Germinal center (tissue), 1 donor: ENCODE results near the gene SERINC2.

Source experiments
- DNase-seq: peaks from one replicate; pipeline ENCODE4 v3.0.0; 2012; ENCODE audit warnings: mixed read lengths, low spot score

Gene SERINC2

GRCh38 chr1:31434101-31434871 is 21.3 kb downstream of the SERINC2 start:
- DNase-seq: no peak

DNA sequence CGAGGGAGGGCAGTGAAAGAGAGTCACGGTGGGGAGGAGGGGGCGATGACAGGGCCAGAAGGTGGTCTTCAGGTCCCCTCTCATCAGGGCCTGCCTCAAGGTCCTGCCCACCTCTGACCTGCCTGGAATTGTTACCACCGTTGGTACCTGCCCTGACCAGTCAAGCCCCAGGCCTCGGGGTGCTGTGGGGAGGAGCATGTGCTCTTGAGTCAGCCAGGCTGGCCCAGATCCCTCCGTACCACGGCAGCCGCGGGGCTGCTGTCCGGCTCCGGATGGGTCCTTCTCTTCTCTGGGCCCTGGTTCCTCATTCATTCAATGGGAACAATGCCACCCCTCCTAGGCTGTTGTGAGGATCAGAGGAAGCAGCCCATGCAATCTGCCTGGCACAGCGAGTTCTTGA is 22.0 kb downstream of the SERINC2 start:
- no peak for DNase-seq

GRCh38 chr1:31435471-31436409 is 22.7 kb downstream of the SERINC2 start:
- no peak for DNase-seq

DNA sequence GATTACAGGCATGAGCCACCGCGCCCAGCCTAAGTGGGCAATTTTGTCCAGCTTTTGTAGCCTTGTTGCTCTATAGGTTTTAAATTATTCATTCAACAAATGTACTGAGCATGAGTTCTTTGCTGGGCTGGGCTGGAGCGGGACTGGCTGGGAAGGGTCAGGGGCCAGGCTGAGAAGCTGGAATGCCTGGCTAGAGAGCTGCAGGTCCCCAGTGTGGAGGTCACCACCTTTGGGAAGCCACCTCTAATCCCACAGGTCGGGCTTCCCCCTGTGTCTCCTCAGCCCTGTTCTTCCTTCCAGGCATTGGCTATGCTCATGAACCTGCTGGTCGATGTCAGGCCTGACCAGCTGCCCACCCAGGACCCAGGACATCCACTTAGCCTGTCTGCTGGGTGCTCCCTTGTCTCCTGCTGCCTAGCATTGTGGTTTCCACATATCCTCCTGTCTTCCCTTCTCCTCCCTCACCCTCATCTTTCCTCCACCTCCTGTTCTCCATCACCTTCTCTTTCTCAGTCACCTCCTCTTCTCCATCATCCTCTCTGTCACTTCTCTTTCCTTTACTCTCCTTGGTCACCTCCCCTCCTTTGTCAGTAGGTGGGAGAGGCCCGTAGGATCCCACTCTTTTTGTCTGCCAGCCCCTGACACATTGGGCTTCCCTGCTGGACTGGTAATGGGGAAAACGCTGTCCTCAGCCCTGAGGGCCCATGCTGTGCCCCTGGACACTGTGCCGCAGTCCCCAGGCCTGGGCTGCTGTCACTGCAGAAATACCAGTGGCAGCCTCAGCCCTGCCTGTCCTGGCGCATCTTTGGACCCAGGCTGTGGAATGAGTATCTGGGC is 23.8 kb downstream of the SERINC2 start:
- DNase-seq: no peak

DNA sequence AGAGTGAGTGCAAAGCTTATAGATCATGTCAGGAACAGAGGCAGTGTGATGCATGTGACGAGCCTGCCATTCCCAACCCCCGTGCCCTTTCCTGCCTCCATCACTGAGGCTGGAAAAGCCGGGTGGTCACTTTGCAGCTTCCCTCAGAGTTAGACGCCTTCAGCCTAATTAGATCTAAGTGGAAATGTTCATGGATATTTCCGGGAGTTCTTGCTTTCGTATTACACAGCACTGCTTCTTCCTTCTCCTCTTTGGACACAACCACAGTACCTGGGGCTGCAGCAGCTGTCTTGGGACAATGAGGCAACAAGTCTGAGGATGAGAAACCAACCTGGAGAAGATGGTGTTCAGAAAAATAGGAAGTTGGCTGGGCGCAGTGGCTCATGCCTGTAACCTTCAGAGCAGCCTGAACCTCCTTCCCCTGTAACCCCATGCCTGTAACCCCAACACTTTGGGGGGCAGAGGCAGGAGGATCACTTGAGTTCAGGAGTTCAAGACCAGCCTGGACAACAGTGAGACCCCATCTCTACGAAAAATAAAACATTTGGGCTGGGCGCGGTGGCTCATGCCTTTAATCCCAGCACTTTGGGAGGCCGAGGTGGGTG is 24.5 kb downstream of the SERINC2 start:
- DNase-seq: no peak

- no peak for DNase-seq
Measured at GRCh38 chr1:31439276-31439675, 26.3 kb downstream of the SERINC2 start.

DNA sequence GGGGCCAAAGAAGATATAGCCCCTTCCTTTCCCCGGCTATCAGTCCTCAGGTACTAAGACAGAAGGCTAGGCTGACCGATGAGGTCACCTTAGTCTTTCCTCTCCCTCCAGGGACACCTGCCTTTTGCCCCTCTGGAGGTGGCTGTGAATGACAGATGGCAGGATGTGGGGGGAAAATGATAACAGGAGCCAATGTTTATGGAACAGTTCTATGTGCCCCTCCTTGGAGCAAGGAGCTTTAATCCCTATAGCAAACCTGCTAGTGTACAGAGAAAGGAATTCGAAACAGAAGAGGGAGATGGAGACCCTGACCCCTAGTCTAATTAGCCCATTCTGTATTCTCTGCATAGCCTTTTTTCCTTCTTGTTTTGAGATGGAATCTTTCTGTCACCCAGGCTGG is 28.1 kb downstream of the SERINC2 start:
- no peak for DNase-seq

DNA sequence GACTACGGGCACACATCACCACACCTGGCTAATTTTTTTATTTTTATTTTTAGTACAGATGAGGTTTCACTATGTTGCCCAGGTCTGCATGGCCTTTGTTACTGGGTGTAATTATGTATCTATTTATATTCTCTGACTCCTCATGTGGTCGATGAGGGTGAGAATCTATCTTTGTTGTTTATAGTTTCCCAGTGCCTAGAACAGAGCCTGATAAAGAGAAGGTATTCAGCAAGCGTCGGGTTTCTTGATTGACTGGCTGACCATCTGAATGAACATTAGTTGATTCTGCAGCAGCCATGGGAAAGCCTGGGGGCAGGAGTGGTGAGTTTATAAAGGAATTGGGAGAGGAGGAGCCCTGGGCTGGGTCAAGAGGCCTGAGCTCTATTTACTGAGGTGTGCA is 28.5 kb downstream of the SERINC2 start:
- DNase-seq: no peak

- no peak for DNase-seq
Measured at GRCh38 chr1:31441970-31442647, 29.1 kb downstream of the SERINC2 start.

- DNase-seq: no peak
Measured at GRCh38 chr1:31442648-31442994, 29.6 kb downstream of the SERINC2 start.

GRCh38 chr1:31443673-31444072 is 30.7 kb downstream of the SERINC2 start:
- DNase-seq: no peak

DNA sequence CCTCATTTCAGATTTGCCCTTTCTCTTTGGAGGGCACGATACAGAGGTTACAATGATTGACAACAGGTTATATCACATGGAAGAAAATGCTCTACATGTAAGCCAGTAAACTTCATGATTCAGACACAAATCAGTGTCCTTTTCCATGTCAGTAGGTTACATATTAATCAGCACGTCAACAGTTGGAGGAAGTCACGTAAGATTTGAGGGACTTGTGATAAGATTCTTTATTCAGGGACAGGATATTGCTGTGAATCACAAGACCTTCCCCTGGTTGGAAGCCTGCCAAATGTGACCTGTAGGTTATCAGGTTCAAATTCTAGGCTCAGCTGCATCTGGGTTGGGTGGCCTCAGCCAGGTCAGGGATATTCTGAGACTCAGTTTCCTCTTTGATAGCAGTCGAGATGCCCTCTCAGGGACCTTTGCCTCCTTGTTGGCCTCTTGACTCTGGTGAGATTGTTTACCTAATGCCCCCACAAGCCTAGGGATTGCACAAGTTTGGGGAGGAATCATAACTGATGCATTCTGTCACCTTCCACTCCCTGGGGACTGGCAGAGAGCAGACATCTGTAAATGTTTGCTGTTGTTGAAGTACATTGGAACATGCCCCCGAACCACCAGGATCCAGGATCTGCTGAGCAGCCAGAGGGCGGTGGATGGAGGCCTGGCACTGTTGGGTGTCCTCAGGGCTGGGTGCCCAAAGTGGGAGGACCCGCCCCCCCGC is 31.9 kb downstream of the SERINC2 start:
- no peak for DNase-seq

GRCh38 chr1:31445951-31446350 is 32.9 kb downstream of the SERINC2 start:
- no peak for DNase-seq

- DNase-seq: no peak
Measured at GRCh38 chr1:31447210-31447609, 34.2 kb downstream of the SERINC2 start.

DNA sequence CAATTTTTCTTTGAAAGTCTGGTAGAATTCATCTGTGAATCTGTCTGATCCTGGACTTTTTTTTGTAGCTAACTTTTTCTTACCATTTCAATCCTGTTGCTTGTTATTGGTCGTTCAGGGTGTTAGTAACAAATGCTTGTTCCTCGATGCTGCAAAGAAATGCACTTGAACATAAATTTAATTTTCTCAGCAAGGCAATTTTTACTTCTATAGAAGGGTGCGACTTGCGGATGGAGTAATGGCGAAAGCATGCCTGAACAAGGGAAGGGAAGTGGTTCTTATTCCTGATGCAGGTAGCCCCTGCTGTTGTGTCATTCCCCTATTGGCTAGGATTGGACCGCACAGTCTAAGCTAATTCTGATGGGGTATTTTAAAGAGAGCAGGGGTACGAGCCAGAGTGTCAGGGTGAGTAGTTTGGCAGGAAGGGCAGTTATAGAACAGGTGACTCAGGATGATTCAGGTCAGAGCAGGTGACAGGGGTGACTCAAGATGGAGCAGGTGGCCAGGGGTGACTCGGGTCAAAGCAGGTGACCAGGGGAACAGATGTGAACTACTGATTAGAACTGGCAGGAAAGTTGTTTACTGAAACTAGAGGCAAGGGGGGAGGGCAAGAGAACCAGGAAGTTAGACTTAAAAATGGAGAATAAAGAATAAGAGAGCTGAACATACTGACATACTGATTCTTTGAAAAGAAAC is 40.5 kb downstream of the SERINC2 start:
- DNase-seq: no peak

DNA sequence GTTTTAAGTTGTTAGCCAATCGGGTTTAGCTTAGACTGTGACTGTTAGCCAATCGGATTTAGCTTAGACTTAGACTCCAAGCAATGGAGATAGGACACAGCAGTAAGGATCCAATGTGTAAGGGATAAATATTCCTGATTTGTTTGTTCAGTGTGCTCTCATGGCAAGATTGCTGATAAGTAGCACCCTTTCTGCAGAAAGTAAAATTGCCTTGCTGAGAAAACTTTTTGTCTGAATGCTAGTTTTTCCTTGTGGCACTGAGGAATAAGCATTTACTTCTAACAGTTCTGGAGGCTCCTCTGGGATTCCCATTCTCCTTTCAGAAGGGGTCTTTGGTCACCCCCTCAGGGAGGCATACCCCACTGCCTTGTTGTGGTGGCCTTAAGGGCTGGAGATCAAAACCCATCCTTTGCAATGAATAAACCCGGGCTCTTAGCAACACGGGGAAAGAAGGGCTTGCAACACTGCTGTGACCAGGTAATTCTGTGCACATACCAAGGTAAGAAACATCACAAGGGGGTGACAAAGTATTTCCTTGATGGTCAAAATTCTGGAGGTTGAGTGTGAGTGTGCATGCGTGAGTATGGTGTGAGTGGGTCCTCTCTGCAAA is 45.4 kb downstream of the SERINC2 start:
- no peak for DNase-seq

DNA sequence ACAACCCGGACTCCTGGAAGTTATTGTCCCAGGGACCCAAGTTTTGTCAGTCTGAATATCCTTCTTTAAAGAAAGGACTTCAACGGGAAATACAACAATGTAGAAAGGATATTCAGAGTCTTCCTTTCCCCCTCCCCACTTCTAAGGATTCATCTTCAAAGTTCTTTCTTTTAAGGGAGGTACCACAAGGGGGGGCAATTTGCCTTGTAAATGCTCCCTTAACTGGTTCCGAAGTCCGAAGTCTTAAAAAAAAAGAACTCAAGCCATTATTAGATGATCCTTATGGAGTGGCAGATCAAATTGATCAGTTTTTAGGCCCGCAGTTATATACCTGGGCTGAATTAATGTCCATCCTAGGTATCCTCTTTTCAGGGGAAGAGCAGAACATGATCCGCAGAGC is 47.0 kb downstream of the SERINC2 start:
- no peak for DNase-seq

DNA sequence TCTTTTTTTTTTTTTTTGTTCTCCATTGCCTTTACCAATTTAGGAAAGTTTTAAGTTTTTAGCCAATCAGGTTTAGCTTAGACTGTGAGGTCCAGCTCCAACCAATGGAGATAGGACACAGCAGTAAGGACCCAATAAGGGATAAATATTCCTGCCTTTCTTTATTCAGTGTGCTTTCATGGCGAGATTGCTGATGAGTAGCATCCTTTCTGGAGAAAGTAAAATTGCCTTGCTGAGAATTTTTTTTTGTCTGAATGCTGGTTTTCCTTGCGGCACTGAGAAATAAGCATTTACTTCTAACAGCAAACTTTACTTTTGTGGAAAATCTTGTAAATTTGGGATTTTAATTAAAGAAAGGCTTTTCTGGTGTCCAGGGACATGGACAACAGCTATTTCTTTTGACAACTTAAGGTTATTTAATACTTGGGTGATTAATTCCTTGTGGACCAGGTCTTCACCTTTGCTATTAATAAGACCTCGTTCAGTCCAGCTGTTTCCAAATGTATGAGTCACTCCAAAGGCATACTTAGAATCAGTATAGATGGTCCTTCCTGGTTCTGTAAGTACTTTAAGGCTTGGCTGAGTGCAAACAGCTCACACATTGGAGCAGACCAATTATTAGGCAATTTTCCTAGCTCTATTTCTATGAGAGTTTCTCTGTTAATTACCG is 54.1 kb downstream of the SERINC2 start:
- DNase-seq: no peak

DNA sequence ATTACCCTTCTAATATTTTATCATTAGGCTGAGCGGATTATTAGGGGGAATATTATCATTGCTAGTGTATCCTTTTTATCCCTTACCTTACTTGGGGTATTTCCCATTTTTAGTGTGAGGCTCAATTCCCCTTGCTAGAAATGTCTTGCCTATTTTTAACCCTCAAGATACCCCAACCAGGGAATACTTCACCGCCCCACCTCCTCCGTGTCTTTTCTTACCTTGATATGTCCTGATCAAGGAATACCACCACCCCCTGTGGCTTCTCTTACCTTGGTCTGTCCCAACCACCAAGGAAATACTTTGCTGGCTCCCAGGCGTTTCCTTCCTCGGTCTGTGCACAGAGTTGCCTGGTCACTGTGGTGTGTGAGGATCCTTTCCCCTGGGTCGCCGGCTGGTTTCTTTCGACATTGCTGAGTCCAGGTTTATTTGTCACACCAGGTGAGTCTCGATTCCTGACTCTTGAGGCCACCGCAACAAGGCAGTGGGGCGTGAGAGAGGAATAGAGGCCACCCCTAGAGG is 57.8 kb downstream of the SERINC2 start:
- no peak for DNase-seq
